CD4-positive, alpha-beta T cell treated with Interleukin-6 for 4 hours (primary cell): Measurements from ENCODE around the gene RPS21.

Source experiments
- DNase-seq: peaks from one replicate; pipeline ENCODE4 v3.0.0-alpha.2; 2020; ENCODE audit warnings: mixed read lengths

The RPS21 gene

GRCh38 chr20:62398120-62398821, 11.4 kb downstream of the RPS21 start:
- no peak for DNase-seq

- no peak for DNase-seq
These were observed 13.1 kb downstream of the RPS21 start for GRCh38 chr20:62400021-62400420.

DNA sequence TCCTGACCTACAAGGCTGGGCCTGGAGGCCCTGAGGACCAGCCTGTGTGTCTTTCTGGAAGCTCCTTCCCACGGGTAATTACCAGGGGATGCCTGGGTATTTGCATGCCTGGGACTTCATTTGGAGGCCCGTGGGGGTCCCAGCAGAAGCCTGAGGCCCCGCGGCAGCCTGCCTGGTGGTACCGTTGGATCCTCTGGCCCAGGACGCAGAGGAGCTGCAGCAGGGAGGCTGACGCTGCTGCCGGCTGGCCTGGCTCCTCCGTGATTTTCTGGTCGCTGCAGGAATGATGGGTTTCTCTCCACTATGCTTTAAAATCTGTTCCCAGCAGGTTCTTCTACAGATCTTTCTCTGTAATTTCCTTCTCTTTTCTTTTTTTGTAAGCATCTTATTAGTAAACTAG, 13.6 kb downstream of the RPS21 start:
- DNase-seq = no peak

DNA sequence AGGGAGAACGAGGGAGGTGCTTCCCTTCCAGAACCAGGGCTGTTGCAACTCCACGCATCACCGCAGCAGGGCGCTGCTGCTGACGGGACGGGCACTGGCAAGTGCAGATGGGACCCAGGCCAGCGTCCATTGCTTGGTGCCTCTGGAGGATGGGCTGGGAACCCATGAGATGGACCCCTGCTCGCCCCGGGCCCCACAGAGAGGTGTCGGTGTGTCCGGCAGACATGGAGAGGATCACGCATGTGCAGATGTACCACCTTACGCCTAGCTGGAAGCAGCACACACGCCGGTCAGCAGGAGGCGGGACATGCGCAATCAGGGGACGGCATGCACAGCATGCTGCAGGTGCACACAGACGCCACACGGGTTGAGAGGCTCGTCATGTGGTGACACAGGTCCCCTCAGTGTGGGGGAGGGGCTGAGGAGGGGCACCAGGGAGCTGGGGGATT, 14.5 kb downstream of the RPS21 start:
- no peak for DNase-seq

- DNase-seq = no peak
These were observed 15.7 kb downstream of the RPS21 start for GRCh38 chr20:62402456-62403150.

- no peak for DNase-seq
These were observed 16.4 kb downstream of the RPS21 start for GRCh38 chr20:62403331-62403730.

- DNase-seq = no peak
These were observed 17.3 kb downstream of the RPS21 start for GRCh38 chr20:62404112-62404665.

GRCh38 chr20:62404761-62405107, 17.8 kb downstream of the RPS21 start:
- DNase-seq = no peak

GRCh38 chr20:62405108-62405980, 18.4 kb downstream of the RPS21 start:
- no peak for DNase-seq

GRCh38 chr20:62405981-62406513, 19.1 kb downstream of the RPS21 start:
- no peak for DNase-seq

- no peak for DNase-seq
These were observed 19.8 kb downstream of the RPS21 start for GRCh38 chr20:62406635-62407176.

DNA sequence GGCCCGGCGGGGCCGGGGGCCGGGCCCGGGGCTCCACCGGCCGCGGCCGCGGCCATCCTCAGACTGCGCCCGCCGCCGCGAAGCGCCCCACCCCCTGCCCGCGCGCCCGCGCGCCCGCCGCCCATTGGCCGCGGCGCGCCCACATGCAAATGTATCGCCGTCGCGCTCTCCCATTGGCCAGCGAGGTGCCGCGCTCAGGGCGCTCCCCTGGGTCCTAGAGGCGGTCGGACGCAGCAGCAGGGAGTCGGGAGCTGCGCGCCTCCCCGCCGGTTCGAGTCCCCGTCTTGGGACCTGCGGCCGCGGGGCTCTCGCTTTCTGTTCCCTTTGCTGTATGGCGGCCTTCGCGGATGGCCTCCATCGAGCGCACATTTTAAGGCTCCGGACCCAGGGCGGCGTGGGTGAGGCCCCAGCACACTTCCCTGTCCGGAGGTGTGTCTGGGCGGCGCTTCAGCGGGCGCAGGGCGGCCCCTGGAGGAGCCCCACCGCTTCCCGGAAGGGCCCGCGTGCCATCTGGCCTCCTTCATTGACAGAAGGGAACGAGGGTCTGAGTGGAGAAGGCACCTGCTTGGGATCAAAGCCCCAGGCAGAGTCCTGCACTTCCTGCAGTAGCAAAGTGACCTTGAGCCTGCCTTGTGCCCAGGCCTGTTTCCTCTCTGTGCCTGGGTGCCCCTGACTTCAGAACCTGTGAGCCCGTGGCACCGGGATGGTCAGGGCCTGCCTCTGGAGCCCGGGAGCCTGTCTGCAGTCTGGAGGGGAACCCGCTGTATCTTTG, 20.5 kb downstream of the RPS21 start, which contains the start of gene CABLES2:
Gene CABLES2 (minus strand): TSS at position 65 of the 772 bp plus-strand sequence. CDS start 9 bp downstream, at position 56.
- DNase-seq = peak; percentile 91

DNA sequence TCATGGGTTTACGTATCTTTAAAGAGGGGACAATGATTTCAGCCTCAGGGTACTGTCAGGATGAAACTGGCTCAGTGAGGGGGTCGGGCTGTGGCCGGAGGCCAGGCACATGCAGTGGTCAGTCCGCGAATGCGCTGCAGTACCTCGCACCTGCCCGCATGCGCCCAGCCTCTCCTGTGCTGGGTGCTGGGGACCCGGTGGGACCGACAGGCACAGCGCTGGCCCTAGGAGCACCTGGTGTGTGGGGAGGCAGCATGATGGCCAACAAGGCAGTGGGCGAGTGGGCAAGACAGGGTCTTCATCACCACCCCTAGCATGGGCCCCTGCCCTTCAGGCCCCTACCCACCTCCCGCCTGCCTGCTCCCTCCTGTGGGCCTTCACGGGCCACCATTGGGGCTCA, 21.2 kb downstream of the RPS21 start:
- no peak for DNase-seq

DNA sequence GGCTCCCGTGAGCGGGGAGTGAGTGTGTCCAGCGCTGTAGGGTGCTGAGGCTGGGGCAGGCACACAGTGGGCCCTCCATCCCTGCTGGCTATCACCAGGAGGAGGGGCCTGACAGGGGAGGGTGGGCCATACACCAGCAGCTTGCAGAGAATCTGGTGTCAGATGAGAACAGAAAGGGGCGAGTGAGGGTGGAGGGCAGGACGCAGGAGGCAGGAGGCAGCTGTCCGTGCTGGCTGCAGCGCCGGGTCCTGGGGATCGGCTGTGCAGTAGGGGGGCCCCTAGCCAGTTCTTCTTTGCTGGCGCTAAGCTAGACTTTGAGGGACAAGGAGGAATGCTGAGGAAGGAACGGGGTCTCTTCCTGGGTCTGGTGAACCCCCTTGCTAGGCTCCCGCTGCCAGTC, 21.7 kb downstream of the RPS21 start:
- no peak for DNase-seq

- DNase-seq = no peak
These were observed 22.4 kb downstream of the RPS21 start for GRCh38 chr20:62409086-62409853.

GRCh38 chr20:62409931-62410745, 23.2 kb downstream of the RPS21 start:
- DNase-seq = peak; percentile 49

- no peak for DNase-seq
These were observed 24.0 kb downstream of the RPS21 start for GRCh38 chr20:62410746-62411478.

GRCh38 chr20:62411479-62412193, 24.7 kb downstream of the RPS21 start:
- no peak for DNase-seq
